ENCODE data around the gene CSRNP3.

GRCh38 chr2:165601065-165601830 lies 131.8 kb downstream of the CSRNP3 start:
- TF ChIP-seq, protein P1, sequence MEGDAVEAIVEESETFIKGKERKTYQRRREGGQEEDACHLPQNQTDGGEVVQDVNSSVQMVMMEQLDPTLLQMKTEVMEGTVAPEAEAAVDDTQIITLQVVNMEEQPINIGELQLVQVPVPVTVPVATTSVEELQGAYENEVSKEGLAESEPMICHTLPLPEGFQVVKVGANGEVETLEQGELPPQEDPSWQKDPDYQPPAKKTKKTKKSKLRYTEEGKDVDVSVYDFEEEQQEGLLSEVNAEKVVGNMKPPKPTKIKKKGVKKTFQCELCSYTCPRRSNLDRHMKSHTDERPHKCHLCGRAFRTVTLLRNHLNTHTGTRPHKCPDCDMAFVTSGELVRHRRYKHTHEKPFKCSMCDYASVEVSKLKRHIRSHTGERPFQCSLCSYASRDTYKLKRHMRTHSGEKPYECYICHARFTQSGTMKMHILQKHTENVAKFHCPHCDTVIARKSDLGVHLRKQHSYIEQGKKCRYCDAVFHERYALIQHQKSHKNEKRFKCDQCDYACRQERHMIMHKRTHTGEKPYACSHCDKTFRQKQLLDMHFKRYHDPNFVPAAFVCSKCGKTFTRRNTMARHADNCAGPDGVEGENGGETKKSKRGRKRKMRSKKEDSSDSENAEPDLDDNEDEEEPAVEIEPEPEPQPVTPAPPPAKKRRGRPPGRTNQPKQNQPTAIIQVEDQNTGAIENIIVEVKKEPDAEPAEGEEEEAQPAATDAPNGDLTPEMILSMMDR (IDR thresholded peaks at IDR 0.05): no peak
- TF ChIP-seq, protein P2, sequence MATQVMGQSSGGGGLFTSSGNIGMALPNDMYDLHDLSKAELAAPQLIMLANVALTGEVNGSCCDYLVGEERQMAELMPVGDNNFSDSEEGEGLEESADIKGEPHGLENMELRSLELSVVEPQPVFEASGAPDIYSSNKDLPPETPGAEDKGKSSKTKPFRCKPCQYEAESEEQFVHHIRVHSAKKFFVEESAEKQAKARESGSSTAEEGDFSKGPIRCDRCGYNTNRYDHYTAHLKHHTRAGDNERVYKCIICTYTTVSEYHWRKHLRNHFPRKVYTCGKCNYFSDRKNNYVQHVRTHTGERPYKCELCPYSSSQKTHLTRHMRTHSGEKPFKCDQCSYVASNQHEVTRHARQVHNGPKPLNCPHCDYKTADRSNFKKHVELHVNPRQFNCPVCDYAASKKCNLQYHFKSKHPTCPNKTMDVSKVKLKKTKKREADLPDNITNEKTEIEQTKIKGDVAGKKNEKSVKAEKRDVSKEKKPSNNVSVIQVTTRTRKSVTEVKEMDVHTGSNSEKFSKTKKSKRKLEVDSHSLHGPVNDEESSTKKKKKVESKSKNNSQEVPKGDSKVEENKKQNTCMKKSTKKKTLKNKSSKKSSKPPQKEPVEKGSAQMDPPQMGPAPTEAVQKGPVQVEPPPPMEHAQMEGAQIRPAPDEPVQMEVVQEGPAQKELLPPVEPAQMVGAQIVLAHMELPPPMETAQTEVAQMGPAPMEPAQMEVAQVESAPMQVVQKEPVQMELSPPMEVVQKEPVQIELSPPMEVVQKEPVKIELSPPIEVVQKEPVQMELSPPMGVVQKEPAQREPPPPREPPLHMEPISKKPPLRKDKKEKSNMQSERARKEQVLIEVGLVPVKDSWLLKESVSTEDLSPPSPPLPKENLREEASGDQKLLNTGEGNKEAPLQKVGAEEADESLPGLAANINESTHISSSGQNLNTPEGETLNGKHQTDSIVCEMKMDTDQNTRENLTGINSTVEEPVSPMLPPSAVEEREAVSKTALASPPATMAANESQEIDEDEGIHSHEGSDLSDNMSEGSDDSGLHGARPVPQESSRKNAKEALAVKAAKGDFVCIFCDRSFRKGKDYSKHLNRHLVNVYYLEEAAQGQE (IDR thresholded peaks at IDR 0.05; ENCODE audit: insufficient read depth in 1 of 2, low read depth in 2 of 2, low read length in 1 of 2): no peak
- TF ChIP-seq POLR2AphosphoS5 (IDR thresholded peaks at IDR 0.05; ENCODE audit: low read depth, low read length): no peak
- TF ChIP-seq SIN3A (IDR thresholded peaks at IDR 0.05; ENCODE audit: borderline replicate concordance, insufficient read depth, low read depth, low read length): no peak

Data from Panc1 (cell line).